ENCODE data around the gene DSG1. TPM values are rescaled to one million over a fixed set of nuclear protein-coding genes. Genes with fewer than 3 reads are reported as not detected.

The DSG1 gene
- total RNA-seq, 1 experiment from 2014 or later, result 0.09 TPM

DNA sequence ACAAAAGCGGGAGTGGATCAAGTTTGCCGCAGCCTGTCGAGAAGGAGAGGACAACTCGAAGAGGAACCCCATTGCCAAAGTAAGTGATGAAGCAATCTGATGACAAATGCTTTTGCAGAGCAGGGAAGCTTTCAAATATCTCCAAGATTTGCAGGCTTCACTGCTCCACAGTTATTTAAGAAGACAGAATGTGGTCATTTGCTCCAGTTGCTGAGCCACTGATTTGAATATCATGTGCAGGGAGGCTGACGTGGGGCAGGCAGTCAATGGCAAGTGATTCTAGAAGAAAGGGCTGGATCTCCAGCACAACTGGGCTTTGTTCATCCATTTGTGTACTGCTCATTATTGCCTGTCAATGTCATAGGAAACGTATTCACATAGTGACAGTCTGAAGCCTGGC is 68.8 kb downstream of the DSG1 start (continued):
- TF ChIP-seq, protein P1, sequence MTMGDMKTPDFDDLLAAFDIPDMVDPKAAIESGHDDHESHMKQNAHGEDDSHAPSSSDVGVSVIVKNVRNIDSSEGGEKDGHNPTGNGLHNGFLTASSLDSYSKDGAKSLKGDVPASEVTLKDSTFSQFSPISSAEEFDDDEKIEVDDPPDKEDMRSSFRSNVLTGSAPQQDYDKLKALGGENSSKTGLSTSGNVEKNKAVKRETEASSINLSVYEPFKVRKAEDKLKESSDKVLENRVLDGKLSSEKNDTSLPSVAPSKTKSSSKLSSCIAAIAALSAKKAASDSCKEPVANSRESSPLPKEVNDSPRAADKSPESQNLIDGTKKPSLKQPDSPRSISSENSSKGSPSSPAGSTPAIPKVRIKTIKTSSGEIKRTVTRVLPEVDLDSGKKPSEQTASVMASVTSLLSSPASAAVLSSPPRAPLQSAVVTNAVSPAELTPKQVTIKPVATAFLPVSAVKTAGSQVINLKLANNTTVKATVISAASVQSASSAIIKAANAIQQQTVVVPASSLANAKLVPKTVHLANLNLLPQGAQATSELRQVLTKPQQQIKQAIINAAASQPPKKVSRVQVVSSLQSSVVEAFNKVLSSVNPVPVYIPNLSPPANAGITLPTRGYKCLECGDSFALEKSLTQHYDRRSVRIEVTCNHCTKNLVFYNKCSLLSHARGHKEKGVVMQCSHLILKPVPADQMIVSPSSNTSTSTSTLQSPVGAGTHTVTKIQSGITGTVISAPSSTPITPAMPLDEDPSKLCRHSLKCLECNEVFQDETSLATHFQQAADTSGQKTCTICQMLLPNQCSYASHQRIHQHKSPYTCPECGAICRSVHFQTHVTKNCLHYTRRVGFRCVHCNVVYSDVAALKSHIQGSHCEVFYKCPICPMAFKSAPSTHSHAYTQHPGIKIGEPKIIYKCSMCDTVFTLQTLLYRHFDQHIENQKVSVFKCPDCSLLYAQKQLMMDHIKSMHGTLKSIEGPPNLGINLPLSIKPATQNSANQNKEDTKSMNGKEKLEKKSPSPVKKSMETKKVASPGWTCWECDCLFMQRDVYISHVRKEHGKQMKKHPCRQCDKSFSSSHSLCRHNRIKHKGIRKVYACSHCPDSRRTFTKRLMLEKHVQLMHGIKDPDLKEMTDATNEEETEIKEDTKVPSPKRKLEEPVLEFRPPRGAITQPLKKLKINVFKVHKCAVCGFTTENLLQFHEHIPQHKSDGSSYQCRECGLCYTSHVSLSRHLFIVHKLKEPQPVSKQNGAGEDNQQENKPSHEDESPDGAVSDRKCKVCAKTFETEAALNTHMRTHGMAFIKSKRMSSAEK (CRISPR knock-in tag; IDR thresholded peaks at IDR 0.05; ENCODE audit: borderline replicate concordance), result no peak
- TF ChIP-seq NR2C2 (CRISPR knock-in tag; IDR thresholded peaks at IDR 0.05) (no peak), RELA (CRISPR knock-in tag; IDR thresholded peaks at IDR 0.05; ENCODE audit: borderline replicate concordance) (no peak), ZBTB21 (CRISPR knock-in tag; IDR thresholded peaks at IDR 0.05; ENCODE audit: borderline replicate concordance) (no peak), NFE2L1 (CRISPR knock-in tag; IDR thresholded peaks at IDR 0.05) (no peak)
- TF ChIP-seq, protein P2, sequence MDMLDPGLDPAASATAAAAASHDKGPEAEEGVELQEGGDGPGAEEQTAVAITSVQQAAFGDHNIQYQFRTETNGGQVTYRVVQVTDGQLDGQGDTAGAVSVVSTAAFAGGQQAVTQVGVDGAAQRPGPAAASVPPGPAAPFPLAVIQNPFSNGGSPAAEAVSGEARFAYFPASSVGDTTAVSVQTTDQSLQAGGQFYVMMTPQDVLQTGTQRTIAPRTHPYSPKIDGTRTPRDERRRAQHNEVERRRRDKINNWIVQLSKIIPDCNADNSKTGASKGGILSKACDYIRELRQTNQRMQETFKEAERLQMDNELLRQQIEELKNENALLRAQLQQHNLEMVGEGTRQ (CRISPR knock-in tag; IDR thresholded peaks at IDR 0.05), result no peak

DNA sequence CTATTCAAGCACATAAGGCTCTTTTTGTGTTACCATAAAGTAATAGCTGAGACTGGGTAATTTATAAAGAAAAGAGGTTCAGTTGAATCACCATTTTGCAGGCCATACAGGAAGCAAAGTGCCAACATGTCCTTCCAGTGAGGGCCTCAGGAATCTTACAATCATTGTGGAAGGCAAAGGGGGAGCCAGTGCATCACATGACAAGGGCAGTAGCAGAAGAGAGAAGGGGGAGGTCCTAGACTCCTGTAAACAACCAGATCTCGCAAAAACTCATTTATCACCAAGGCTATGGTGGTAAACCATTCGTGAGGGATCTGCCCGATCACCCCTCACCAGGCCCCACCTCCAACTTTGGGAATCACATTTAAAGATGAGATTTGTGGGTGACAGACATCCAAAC is 75.3 kb downstream of the DSG1 start:
- no peaks in the 10 kb centered on the region for H3K36me3 Mint-ChIP-seq
- H3K27me3 Mint-ChIP-seq (ENCODE audit: low read depth), result no peaks in the 10 kb centered on the region
- CTCF ChIA-PET, result no interaction called here
- POLR2A ChIA-PET, result no interaction called here
- DNase-seq (ENCODE audit: low spot score) (no peak), ATAC-seq (peak; percentile 66)
- H3K4me3 Mint-ChIP-seq, result no peak overlapping the region
- TF ChIP-seq MYBL2 (CRISPR knock-in tag; IDR thresholded peaks at IDR 0.05) (no peak), ZNF138 (CRISPR knock-in tag; conservative IDR thresholded peaks at IDR 0.05) (no peak), TEAD1 (CRISPR knock-in tag; IDR thresholded peaks at IDR 0.05) (no peak)
- TF ChIP-seq, protein P2 (CRISPR knock-in tag; IDR thresholded peaks at IDR 0.05), result peak; percentile 74
- TF ChIP-seq, protein P3, sequence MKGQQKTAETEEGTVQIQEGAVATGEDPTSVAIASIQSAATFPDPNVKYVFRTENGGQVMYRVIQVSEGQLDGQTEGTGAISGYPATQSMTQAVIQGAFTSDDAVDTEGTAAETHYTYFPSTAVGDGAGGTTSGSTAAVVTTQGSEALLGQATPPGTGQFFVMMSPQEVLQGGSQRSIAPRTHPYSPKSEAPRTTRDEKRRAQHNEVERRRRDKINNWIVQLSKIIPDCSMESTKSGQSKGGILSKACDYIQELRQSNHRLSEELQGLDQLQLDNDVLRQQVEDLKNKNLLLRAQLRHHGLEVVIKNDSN (CRISPR knock-in tag; IDR thresholded peaks at IDR 0.05), result peak; percentile 24; the same call in 1 of the 2 replicates
- H3K4me1 Mint-ChIP-seq, result peaks cover 11% of the 10 kb centered on the region
- no peak overlapping the region; the same call in 1 of the 2 replicates for H3K27ac Mint-ChIP-seq
- no peaks in the 10 kb centered on the region for H3K9me3 Mint-ChIP-seq

DNA sequence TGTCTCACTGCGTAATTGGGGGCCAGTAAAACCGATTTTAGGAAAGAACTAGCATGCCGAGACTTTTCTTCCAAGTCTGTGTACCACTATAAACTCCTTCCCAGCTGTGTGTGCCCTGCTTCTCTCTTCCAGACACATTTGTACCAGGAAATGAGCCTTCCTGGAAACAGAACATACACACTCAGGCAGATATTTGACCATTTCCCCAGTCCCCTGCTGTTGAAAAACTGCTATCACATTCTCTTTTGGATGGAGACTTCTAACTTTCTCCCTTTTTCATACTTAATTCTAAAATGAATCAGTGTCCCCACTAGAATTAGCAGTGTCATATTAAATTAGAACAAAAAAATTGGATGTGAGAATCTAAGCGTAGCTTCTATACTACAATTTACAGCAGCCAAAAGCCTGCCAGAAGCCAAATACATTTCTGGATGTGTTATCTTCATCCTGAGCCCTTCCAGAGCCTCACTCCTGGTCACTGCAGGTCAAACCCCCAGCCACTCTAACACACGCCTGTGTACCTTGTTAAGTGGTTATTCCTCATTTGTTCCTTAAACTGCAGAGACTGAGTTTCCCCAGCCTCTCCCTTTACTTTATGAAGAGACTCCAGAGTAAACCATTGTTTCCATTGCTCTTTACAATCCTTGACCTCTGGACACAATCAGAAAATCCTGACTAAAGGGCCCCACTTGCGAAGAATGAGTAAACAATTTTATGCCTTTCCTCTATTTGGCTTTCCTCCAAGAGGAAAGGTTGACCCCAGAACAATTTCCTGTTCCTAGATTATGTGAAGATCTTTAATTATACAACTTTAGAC is 79.0 kb downstream of the DSG1 start:
- H3K36me3 Mint-ChIP-seq, result no peaks in the 10 kb centered on the region
- no peak for ATAC-seq
- no peaks in the 10 kb centered on the region for H3K27me3 Mint-ChIP-seq (ENCODE audit: low read depth)
- H3K9me3 Mint-ChIP-seq, result no peaks in the 10 kb centered on the region
- ChIA-PET CTCF (no interaction called here), POLR2A (interaction anchor here (0.6 kb wide), 1 partner anchor 559 kb away, joined by 3 read pairs; no protein-coding TSS in a partner anchor)
- no peak for DNase-seq (ENCODE audit: low spot score)
- no peak overlapping the region for H3K27ac Mint-ChIP-seq
- peaks cover 4% of the 10 kb centered on the region for H3K4me1 Mint-ChIP-seq
- H3K4me3 Mint-ChIP-seq, result no peak overlapping the region
- TF ChIP-seq EMX1 (CRISPR knock-in tag; IDR thresholded peaks at IDR 0.05) (no peak), MYBL2 (CRISPR knock-in tag; IDR thresholded peaks at IDR 0.05) (no peak), TP53 (CRISPR knock-in tag; IDR thresholded peaks at IDR 0.05) (no peak), PRRX2 (CRISPR knock-in tag; IDR thresholded peaks at IDR 0.05) (no peak), GRHL2 (CRISPR knock-in tag; IDR thresholded peaks at IDR 0.05; ENCODE audit: insufficient replicate concordance, severe bottlenecking) (no peak), NR3C1 (CRISPR knock-in tag; conservative IDR thresholded peaks at IDR 0.05; ENCODE audit: low read depth) (no peak), ATF1 (CRISPR knock-in tag; IDR thresholded peaks at IDR 0.05) (no peak), ZNF121 (CRISPR knock-in tag; IDR thresholded peaks at IDR 0.05) (no peak), FOXJ3 (CRISPR knock-in tag; IDR thresholded peaks at IDR 0.05; ENCODE audit: borderline replicate concordance) (no peak), KAT7 (CRISPR knock-in tag; IDR thresholded peaks at IDR 0.05; ENCODE audit: borderline replicate concordance) (no peak), TCF7 (CRISPR knock-in tag; IDR thresholded peaks at IDR 0.05; ENCODE audit: low read depth) (no peak), ZNF232 (CRISPR knock-in tag; IDR thresholded peaks at IDR 0.05) (no peak), ETV6 (CRISPR knock-in tag; IDR thresholded peaks at IDR 0.05) (no peak), ZNF263 (CRISPR knock-in tag; IDR thresholded peaks at IDR 0.05; ENCODE audit: low read depth) (no peak)
- TF ChIP-seq, protein P4, sequence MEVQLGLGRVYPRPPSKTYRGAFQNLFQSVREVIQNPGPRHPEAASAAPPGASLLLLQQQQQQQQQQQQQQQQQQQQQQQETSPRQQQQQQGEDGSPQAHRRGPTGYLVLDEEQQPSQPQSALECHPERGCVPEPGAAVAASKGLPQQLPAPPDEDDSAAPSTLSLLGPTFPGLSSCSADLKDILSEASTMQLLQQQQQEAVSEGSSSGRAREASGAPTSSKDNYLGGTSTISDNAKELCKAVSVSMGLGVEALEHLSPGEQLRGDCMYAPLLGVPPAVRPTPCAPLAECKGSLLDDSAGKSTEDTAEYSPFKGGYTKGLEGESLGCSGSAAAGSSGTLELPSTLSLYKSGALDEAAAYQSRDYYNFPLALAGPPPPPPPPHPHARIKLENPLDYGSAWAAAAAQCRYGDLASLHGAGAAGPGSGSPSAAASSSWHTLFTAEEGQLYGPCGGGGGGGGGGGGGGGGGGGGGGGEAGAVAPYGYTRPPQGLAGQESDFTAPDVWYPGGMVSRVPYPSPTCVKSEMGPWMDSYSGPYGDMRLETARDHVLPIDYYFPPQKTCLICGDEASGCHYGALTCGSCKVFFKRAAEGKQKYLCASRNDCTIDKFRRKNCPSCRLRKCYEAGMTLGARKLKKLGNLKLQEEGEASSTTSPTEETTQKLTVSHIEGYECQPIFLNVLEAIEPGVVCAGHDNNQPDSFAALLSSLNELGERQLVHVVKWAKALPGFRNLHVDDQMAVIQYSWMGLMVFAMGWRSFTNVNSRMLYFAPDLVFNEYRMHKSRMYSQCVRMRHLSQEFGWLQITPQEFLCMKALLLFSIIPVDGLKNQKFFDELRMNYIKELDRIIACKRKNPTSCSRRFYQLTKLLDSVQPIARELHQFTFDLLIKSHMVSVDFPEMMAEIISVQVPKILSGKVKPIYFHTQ (CRISPR knock-in tag; IDR thresholded peaks at IDR 0.05), result no peak
